HG03457 (cell line): ENCODE data around the gene HMX3.
"Not testable (repeated sequence)": the region's sequence is repeated elsewhere in the genome, so short reads cannot be mapped to it uniquely, and the experiment has no call there.

ENCODE experiments used
- ATAC-seq: cut with Tn5 transposase; IDR thresholded peaks from one replicate; pipeline ENCODE4 v1.9.1; 2021; ENCODE audit warnings: moderate number of reproducible peaks; ENCODE audit not compliant: unreplicated experiment

The HMX3 gene

DNA sequence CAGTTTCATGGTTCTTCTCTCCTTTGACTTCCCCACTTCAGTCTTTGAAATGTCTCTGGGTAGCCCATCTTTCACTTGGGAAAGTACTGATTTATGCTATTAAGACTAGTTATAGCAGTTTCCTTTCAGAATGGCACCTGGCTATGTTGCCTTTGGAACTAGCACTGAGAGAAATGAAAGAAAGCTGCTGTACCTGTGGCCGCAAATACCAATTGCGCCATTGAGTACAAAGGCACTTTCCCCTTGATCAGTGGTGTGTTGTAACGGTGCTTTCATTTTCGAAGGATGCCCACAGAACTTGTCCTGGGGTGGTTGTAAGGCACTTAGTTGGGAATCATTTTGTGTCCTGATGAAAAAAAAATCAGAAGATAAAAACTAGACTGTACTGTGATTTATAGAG, 35.2 kb downstream of the HMX3 start:
- ATAC-seq = no peak

DNA sequence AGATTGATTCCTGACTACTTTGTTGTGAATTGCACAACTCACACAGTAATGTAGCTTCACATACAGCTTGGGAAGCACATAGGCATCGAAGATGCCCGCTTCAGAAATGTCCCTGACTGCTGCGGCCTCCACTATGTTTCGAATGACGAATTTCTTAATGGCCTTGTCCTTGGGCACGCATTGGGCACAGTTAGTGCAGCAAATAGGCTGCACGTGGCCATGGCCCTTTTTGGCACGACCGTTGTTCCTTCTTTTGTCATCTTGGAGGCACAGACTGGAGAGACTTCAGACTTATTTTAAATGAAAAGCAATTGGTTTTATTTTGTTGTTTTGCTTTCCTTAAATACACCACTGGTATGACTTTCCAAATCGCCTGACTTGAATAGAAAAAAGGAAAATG, 35.8 kb downstream of the HMX3 start:
- not testable (repeated sequence) for ATAC-seq

DNA sequence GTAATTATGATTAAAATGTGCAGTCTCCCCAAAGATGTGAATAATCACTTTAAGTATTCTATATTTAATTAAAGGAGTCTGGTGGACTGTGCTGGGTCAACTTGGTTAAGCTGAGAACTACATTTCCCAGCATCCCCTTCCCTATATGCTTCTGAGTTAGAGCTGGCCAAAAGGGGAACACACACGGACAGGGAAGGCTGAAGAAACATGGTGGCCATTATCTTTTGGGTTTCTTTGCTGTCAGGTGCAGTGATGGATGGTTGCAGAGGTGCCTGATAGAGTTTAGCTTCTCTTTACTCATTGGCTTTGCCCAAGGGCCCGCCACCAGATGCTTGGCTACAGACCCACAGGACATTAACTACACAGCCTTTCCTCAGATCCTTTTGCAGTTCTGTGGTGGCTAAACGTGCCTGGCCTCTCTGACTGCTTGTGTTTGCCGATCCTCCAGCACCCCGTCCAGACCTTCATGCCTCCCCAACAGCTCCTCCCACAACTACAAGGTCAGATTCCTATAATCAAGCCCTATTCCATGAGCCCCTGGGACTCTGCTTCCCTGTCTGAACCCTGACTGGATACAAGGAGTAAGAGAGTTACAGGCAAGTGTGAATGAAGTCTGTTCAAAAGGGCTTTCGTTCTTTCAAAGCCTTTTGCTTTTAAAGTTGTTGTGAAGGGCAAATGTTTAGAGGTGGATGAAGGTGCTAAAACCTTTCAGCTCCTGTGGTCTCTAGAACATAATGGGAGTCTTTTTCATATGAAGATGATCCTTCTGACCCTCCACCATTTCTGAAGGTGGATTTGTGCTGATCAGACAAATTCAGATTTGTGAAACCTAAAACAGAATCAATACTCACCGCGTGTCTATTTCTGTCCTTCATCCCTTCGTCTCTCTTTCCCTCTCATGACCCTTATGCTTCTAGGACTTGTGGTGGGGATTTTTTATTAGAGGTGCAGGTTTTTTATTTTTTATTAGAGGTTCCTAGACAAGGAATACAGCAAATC, 39.9 kb downstream of the HMX3 start:
- no peak for ATAC-seq

DNA sequence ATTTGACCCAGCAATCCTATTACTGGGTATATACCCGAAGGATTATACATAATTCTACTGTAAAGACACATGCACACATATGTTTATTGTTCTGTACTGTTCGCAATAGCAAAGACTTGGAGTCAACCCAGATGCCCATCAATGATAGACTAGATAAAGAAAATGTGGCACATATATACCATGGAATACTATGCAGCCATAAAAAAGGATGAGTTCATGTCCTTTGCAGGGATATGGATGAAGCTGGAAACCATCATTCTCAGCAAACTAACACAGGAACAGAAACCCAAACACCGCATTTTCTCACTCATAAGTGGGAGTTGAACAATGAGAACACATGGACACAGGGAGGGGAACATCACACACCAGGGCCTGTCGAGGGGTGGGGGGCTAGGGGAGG, 42.6 kb downstream of the HMX3 start:
- ATAC-seq = not testable (repeated sequence)

DNA sequence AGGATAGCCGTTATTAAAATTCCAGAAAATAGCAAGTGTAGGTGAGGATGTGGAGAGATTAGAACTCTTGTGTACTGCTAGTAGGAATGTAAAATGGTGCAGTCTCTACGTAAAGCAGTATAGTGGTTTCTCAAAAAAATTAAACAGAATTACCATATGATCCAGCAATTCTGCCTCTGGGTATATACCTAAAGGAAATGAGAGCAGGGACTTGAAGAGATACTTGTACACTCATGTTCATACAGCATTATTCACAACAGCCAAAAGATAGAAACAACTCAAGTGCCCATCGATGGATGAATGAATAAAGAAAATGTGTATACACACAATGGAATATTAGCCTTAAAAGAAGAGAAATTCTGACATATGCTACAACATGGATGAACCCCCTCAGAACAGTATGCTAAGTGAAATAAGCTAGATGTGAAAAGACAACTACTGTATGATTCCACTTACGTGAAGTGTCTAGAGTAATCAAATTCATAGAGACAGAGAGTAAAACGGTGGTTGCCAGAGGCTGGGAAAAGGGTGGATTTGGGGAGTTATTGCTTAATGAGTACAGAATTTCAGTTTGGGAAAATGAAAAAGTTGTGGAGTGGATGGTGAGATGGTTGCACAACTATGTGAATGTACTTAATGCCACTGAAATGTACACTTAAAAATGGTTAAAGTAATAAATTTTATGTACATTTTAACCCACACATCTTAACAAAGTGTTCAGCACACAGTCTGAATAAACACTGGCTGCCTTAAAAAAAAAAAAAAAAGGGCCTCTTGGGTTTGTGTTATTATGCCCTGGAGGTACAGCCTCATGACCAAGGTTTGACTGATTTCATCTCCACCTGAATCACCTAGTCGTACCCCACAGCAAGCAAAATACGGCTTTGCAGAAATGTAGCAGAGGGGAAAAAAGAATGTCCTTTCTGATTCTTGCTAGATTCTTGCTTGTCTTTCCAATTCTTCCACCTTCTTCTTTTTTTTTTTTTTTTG, 44.6 kb downstream of the HMX3 start:
- no peak for ATAC-seq

DNA sequence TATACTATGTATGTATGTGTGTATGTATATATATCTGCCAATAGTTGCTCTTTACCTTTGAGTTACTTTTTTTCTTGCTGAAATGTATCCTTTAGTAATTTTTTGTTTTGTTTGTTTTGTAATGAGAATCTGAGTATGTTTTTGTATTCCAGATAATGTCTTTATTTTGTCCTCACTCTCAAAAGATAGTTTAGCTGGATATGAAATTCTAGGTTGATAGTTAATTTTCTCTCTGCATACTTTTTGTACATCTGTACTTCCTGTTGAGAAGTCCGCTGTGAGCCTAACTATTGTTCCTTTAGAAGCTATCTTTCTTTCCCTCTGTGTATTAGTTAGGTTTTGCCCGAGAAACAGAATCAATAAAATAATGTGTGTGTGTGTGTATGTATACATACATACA, 48.0 kb downstream of the HMX3 start:
- ATAC-seq = no peak

DNA sequence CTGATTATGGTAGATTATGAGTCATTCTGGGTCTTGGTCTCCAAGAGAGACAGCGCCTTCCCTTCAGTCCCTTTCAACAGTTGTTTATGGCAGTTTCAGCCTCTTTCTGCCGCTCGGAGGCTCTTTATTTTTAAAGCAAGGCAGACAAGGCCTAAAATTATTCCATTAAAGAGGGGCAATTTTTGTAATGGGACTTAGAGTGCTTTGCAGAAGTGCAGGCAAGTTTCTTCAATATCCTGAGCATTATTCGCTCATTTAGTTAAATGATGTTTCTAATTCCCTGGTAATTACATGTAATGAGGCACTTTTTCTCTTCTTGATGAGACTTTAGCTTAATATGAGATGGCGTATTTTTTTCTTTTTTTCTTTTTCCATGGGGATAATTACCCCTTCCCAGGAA, 52.0 kb downstream of the HMX3 start:
- ATAC-seq = no peak
